A549 treated with dexamethasone at 1 μM for 4 hours (cell line): ENCODE measurements around the gene SERPINI2. TPM values are rescaled to one million over a fixed set of nuclear protein-coding genes. Genes with fewer than 3 reads are reported as not detected.

ENCODE experiments used
- total RNA-seq: library from RNA; stranded (reverse); fragments of 200-300 nt; extraction: Qiagen RNA extraction; gene quantifications from 5 replicates; pipeline ENCODE4 v1.2.3, GENCODE V29; 2022

Gene SERPINI2, protein sequence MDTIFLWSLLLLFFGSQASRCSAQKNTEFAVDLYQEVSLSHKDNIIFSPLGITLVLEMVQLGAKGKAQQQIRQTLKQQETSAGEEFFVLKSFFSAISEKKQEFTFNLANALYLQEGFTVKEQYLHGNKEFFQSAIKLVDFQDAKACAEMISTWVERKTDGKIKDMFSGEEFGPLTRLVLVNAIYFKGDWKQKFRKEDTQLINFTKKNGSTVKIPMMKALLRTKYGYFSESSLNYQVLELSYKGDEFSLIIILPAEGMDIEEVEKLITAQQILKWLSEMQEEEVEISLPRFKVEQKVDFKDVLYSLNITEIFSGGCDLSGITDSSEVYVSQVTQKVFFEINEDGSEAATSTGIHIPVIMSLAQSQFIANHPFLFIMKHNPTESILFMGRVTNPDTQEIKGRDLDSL
- total RNA-seq: not detected in 5 replicates

GRCh38 chr3:167473863-167474262 lies at the start of gene SERPINI2:
SERPINI2 (minus strand) TSS chr3:167474042; CDS start chr3:167471834, 2,208 bp downstream.

Other genes starting within 250 kb of the SERPINI2 start
- not detected in 5 replicates for gene ZBBX, start 93.7 kb downstream of the SERPINI2 start, total RNA-seq
- not detected in 5 replicates for gene WDR49, start 179.9 kb upstream of the SERPINI2 start, total RNA-seq